Measurements from ENCODE around the gene CORO7.
A peak's percentile ranks its signal among the peaks of the same experiment; 100 is the strongest.
"Not testable (repeated sequence)": the region's sequence is repeated elsewhere in the genome, so short reads cannot be mapped to it uniquely, and the experiment has no call there.

The CORO7 gene

DNA sequence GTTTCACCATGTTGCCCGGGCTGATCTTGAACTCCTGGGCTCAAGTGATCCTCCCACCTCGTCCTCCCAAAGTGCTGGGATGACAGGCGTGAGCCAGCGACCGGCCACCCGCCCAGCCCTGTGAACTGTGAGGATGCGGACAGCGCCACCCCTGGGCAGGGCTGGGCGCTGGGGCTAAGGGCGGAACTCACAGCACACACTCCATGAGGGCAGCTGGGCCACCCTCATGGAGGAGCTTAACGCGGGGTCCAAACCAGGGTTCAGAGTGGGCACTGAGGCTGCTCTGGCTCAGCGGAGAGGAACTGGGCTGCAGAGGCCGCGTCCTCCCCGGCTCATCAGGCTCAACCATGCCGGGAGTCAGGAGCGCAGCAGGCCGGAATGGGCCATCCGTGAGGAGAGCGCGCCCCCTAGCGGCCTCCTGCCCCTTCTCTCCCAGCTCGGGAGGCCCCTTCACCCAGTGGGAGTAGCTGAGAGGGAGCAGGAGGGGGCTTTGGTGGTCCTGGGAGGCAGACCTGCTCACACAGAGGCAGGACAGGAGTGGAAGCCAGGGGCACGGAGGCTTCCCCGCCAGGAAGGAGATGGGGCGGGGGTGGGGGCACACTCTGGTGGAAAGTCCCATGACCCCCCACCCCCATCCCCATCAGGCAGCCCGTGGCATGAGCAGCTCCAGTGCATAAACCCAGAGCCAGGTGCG, 13.8 kb downstream of the CORO7 start:
- DNase-seq (ENCODE audit: insufficient read length, low spot score) (peak; percentile 94), FAIRE-seq (no peak)
- no peak for TF ChIP-seq POLR2A (IDR thresholded peaks at IDR 0.05; ENCODE audit: low read depth, low read length)

DNA sequence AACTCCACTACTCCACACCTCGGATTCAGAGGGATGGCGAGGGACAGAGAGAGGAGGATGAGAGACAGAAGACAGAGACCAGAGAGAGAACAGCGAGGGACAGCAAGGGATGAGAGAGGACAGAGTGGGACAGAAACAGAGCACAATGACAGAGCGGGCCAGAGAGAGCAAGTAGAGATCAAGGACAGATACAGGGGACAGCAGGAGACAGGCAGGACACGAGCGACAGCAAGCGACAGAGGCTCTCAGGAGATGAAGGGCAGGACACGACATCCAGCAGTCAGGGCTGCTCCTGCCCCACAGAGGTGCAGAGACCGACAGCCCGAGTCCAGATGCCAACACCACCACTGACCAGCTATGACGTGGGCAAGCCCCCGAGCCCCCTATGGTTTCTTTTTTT, 14.9 kb downstream of the CORO7 start:
- no peak for DNase-seq (ENCODE audit: insufficient read length, low spot score)

DNA sequence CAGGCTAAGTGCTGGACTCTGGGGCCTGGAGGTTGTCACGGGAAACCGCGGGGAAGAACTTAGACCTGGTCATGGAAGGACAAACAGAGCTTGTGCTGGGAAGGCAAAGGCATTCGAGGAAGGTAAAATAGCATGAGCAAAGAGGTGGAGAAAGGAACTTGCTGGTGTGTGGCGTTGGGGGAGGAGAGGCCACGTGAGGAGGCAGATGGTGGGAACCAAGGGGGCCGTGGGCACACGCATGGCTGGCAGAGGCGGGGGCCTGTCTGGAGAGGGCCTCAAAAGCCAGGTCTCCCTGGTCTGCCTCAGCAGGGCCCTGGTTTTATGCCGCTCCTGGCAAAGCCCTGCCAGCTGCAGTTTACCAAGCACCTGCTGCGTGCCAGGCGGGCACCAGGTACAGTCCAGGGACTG, 15.3 kb downstream of the CORO7 start:
- no peak for FAIRE-seq
- no peak for TF ChIP-seq POLR2A (IDR thresholded peaks at IDR 0.05; ENCODE audit: low read depth, low read length)
- DNase-seq (ENCODE audit: insufficient read length, low spot score) = no peak

More for the DNA sequence above, 14.9 kb downstream of the CORO7 start:
- no peak for TF ChIP-seq POLR2A (IDR thresholded peaks at IDR 0.05; ENCODE audit: low read depth, low read length)
- FAIRE-seq = no peak

DNA sequence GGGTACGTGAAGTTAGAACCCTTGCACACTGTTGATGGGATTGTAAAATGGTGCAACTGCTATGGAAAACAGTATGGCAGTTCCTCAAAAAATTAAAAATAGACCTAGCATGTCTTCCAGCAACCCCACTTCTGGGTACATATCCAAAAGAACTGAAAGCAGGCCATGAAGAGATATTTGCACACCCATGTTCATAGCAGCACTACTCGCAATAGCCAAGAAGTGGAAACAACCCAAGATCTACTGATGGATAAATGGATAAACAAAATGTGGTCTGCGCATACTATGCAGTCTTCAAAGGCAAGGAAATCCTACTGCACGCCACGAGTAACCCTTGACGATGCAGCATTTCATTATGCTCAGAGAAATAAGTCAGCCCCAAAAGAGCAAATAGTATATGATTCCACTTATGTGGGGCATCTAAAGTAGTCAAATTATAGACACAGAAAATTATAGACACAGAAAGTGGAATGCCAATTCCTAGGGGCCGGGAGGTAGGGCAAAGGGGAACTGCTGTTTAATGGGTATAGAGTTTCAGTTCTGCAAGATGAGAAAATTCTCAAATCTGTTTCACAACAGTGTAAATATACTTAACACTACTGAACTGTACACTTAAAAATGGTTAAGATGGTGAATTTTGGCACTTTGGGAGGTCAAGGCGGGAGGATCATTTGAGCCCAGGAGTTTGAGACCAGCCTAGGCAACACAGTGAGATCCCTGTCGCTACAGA, 17.2 kb downstream of the CORO7 start:
- FAIRE-seq (no peak), DNase-seq (ENCODE audit: insufficient read length, low spot score) (no peak)
- no peak for TF ChIP-seq POLR2A (IDR thresholded peaks at IDR 0.05; ENCODE audit: low read depth, low read length)

DNA sequence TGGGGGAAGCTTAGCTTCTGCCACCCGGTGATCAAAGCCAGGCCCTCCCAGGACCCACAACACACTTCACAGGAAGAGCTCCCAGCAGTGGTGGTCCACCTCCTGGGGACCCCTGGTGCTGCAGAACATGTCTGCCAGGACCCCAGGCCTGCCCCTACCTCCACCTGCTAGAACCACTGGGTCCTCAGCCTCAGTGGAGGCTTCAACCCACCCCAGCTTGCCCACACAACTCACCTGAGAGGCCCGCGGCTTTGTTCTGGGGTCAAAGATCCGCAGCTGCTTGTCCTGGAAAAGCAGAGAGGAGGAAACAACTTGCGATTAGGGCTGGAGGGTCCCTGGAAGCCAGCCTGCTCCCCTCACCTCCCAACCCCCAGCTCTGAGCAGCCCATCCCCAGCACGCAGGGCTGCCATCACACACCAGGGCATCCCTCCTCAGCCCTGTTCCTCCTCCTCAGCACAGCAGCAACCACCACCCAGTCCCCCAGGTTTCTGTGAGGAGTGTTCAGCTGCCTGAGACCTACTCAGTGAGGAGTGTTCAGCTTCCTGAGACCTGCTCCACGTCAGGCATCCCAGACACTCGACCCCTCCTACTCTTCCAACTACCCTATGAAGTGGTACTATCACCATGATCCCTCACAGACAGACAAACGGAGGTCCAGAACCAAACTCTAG, 21.2 kb downstream of the CORO7 start:
- no peak for TF ChIP-seq POLR2A (IDR thresholded peaks at IDR 0.05; ENCODE audit: low read depth, low read length)
- FAIRE-seq = no peak

DNA sequence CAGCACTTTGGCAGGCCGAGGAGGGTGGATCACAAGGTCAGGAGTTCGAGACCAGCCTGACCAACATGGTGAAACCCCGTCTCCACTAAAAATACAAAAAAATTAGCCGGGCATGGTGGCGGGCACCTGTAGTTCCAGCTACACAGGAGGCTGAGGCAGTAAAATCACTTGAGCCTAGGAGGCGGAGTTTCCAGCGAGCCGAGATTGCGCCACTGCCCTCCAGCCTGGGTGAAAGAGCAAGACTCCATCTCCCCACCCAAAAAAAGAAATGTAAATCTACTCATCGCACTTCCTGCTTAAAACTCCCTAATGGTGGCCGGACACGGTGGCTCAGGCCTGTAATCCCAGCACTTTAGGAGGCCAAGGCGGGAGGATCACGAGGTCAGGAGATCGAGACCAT, 22.5 kb downstream of the CORO7 start:
- FAIRE-seq = not testable (repeated sequence)

More for the DNA sequence above, 21.2 kb downstream of the CORO7 start:
- no peak for DNase-seq (ENCODE audit: insufficient read length, low spot score)

DNA sequence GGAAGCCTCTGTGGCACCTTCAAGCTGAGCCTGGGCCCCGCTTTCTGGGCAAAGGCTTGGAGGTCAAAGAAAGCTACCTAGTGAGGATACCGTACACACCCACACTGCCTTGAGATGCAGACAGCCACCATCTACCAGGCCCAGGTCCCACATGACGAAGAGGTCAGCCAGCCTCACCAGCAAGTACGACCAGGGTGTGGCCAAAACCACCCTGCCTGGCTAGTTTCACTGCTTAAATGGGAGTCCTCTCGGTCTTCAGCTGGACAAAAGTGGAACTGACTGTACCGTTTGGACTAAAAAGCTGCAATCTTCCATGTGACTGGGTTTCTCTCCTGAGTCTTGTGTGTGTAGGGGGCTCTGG, 23.2 kb downstream of the CORO7 start:
- DNase-seq (ENCODE audit: insufficient read length, low spot score) (no peak), FAIRE-seq (no peak)
- TF ChIP-seq POLR2A (IDR thresholded peaks at IDR 0.05; ENCODE audit: low read depth, low read length) = no peak

More for the DNA sequence above, 22.5 kb downstream of the CORO7 start:
- DNase-seq (ENCODE audit: insufficient read length, low spot score) = not testable (repeated sequence)

DNA sequence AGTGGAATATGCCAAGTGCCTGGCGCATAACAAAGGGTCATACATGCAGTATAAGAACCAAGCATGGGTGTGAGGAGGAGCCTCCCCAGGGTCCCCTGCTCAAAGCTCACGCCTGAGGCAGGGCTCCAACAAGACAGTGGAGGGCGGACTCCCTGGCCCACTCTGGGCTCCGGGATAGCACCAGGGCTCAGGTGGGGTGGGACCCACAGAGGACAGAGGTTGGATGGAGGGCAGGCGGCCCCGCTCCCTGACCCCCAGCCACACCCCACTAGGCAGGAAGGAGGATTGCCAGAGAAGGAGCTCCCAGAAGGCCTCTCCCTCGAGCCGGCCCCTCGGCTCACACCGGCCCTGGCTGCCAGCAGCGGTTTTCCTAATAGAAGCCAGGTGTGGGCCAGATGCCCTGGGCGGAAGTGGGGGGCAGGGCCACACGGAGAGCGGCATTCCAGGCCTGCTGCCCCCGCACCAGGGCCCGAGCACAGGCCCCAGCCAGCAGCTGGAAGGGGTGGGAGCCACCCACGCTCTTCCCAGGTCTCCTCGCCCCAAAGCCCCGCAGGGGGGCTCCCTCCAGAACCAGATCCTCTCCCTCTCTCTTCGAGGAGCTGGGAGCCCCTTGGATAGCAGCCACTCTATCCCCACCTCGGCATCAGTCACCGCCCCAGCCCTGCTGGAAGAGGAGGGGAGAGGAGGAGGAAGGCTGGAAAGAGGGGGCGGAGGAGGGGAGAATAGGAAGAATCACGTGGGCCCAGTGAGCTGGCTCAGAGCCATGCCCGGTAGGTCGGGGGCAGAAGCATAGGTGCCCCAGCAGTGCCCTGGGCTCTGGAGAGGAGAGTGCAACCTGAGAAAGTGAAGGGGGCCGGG, 23.8 kb downstream of the CORO7 start:
- no peak for DNase-seq (ENCODE audit: insufficient read length, low spot score)
- no peak for FAIRE-seq

DNA sequence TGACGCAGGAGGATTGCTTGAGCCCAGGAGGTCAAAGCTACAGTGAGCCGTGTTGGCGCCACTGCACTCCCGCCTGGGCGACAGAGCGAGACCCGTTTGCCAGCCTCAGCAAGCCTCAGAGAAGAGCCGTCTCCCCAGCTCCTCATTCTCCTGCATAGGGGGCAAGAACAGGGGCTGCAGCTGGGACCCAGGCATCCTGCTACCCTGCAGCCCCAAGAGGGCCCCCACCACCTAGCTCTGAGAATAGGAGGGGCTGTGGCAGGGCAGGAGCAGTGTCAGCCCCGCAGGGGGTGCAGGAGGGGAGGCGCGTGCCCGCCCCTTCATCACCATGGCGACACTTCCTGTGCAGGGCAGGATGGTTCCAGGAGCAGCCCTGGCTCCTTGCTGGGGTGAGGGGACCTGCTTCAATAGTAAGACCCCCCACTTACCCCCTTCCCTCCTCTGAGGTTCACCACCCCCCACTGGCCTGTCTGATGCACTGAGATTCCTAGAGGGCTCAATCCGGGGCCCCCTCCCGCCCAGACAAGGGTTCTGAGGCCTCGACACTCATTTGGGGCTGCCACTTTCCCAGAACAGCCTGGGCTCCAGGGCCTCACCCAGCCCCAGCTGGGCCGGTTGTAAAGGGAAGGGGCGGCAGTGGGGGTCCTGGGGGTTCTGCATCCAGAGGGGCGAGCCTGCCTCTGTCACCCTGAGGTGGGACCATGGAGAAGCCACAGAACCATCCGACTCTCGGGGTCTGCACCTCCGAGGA, 24.6 kb downstream of the CORO7 start:
- TF ChIP-seq POLR2A (IDR thresholded peaks at IDR 0.05; ENCODE audit: low read depth, low read length) = no peak
- FAIRE-seq (no peak), DNase-seq (ENCODE audit: insufficient read length, low spot score) (no peak)

More for the DNA sequence above, 23.8 kb downstream of the CORO7 start:
- no peak for TF ChIP-seq POLR2A (IDR thresholded peaks at IDR 0.05; ENCODE audit: low read depth, low read length)

DNA sequence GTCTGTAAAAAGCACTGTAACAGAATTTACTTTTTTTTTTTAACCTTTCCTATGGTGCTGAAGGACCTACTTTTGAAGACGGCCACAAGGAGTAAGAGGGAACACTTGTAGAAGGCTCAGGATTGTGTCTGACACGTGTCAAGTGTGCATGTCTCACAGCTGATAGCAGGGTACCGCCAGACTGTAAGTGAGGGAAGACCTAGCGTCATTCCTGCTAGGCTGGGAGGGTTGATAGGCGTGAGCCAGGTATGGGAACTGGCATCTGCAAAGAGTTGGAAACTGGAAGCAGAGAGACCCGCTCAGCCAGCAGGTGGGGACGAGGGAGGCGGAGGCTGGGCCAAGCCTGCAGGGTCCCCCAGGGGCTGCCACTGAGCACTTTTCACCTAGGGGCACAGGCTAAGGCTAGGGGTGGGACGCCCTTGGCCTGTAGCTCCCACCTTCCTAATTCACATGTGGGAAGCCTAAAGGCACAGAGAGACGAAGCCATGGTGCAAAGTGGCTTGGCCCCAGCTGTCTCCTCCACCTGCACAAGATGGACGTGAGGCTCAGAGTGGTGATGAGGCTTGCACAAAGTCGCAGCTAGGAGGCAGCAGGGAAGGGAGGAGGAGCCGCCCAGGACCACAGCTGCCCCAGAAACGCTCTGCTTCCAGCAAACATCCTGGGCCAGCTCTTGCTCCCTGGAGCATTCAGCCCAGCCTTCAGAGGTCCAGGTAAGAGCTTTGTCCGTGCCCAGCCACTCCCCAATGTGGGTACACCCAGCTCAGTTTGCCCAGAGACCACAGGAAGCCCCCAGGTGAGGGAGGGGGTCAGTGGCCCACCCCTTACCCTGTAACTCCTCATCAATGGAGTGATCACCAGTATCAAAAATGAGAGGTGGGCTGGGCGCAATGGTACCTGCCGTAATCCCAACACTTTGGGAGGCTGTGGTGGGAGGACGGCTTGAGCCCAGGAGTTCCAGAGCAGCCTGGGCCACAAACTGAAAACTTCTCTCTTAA, 25.8 kb downstream of the CORO7 start:
- FAIRE-seq (no peak), DNase-seq (ENCODE audit: insufficient read length, low spot score) (no peak)

DNA sequence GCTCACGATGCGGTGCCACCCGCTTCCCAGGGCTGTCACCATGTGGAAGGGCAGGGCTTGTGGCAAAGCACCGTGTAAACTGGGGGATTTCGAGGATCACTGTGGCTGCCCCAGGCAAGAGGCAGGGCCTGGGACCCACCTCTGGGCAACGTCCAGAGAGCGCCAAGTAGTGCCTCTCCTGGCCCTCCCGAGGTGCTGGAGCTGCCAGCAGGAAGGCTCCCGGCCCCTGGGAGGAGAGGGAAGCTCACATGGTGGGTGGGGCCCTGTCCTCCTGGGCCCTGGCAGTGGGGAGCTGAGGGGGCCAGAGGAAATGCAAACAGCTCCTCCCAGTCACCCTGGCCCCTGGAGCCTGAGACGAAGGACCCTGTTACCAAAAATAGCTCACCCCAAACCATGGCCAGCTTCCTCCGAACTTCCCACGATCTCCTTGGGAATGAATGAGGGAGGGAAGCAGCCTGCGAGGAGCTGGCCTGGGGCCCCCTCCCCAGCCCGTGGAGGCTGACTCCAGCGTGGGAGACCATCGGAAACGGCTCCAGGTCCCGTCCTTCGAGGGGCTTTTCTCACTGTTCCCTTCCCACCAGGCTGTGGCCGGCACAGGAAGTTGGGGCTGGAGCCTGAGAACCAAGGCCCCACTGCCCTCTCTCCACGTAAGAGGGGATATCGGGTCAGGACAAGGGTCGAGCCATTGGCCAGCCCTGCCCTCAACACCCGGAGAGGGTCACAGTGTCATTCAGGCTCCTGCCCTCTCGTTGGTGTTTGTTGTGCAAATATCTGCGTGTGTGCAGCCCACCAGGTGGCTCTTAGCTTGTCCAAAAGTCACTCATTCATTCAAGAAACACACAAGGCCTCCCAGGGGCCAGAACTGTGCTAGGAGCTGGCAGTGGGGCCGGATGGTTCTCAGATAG, 27.1 kb downstream of the CORO7 start:
- no peak for DNase-seq (ENCODE audit: insufficient read length, low spot score)
- no peak for FAIRE-seq
- TF ChIP-seq POLR2A (IDR thresholded peaks at IDR 0.05; ENCODE audit: low read depth, low read length) = no peak

More for the DNA sequence above, 25.8 kb downstream of the CORO7 start:
- TF ChIP-seq POLR2A (IDR thresholded peaks at IDR 0.05; ENCODE audit: low read depth, low read length) = no peak

Measured in H54 (cell line).